GM19023 (cell line): Measurements from ENCODE around the gene MCTP1.
"Not testable (repeated sequence)": the region's sequence is repeated elsewhere in the genome, so short reads cannot be mapped to it uniquely, and the experiment has no call there.

ENCODE experiments used
- ATAC-seq: cut with Tn5 transposase; IDR thresholded peaks from one replicate; pipeline ENCODE4 v1.9.1; 2021; ENCODE audit warnings: mild to moderate bottlenecking, moderate library complexity; ENCODE audit not compliant: unreplicated experiment

MCTP1 gene

GRCh38 chr5:95252801-95253200 is 32.1 kb downstream of the MCTP1 start:
- no peak for ATAC-seq

GRCh38 chr5:95251185-95251584 is 33.7 kb downstream of the MCTP1 start:
- no peak for ATAC-seq

GRCh38 chr5:95244479-95244878 is 40.4 kb downstream of the MCTP1 start:
- ATAC-seq, result no peak

GRCh38 chr5:95241635-95242034 is 43.3 kb downstream of the MCTP1 start:
- no peak for ATAC-seq

GRCh38 chr5:95241161-95241560 is 43.7 kb downstream of the MCTP1 start:
- ATAC-seq, result no peak

GRCh38 chr5:95238560-95239325 is 46.2 kb downstream of the MCTP1 start:
- no peak for ATAC-seq

GRCh38 chr5:95237324-95237723 is 47.6 kb downstream of the MCTP1 start:
- ATAC-seq, result no peak

- no peak for ATAC-seq
Measured at GRCh38 chr5:95235439-95235982, 49.4 kb downstream of the MCTP1 start.

GRCh38 chr5:95229646-95230045 is 55.2 kb downstream of the MCTP1 start:
- no peak for ATAC-seq

- no peak for ATAC-seq
Measured at GRCh38 chr5:95224701-95225459, 60.0 kb downstream of the MCTP1 start.

- no peak for ATAC-seq
Measured at GRCh38 chr5:95223566-95224258, 61.2 kb downstream of the MCTP1 start.

GRCh38 chr5:95222836-95223235 is 62.1 kb downstream of the MCTP1 start:
- no peak for ATAC-seq

- ATAC-seq, result no peak
Measured at GRCh38 chr5:95221234-95221633, 63.7 kb downstream of the MCTP1 start.

GRCh38 chr5:95220381-95220780 is 64.5 kb downstream of the MCTP1 start:
- ATAC-seq, result no peak

- ATAC-seq, result no peak
Measured at GRCh38 chr5:95219411-95219810, 65.5 kb downstream of the MCTP1 start.

GRCh38 chr5:95217881-95218280 is 67.0 kb downstream of the MCTP1 start:
- ATAC-seq, result no peak

- no peak for ATAC-seq
Measured at GRCh38 chr5:95217351-95217750, 67.5 kb downstream of the MCTP1 start.

GRCh38 chr5:95216136-95216955 is 68.5 kb downstream of the MCTP1 start:
- no peak for ATAC-seq

GRCh38 chr5:95207811-95208210 is 77.1 kb downstream of the MCTP1 start:
- ATAC-seq, result not testable (repeated sequence)

- no peak for ATAC-seq
Measured at GRCh38 chr5:95194856-95195255, 90.0 kb downstream of the MCTP1 start.

GRCh38 chr5:95191330-95191729 is 93.6 kb downstream of the MCTP1 start:
- ATAC-seq, result peak; percentile 86
